GM21528 (cell line): ENCODE results near the gene HCFC1R1.
A peak's percentile ranks its signal among the peaks of the same experiment; 100 is the strongest.

ENCODE experiments used
- ATAC-seq: cut with Tn5 transposase; IDR thresholded peaks from one replicate; pipeline ENCODE4 v1.9.1; 2021; ENCODE audit warnings: mild to moderate bottlenecking, moderate library complexity; ENCODE audit not compliant: unreplicated experiment, low FRiP score

Gene HCFC1R1

DNA sequence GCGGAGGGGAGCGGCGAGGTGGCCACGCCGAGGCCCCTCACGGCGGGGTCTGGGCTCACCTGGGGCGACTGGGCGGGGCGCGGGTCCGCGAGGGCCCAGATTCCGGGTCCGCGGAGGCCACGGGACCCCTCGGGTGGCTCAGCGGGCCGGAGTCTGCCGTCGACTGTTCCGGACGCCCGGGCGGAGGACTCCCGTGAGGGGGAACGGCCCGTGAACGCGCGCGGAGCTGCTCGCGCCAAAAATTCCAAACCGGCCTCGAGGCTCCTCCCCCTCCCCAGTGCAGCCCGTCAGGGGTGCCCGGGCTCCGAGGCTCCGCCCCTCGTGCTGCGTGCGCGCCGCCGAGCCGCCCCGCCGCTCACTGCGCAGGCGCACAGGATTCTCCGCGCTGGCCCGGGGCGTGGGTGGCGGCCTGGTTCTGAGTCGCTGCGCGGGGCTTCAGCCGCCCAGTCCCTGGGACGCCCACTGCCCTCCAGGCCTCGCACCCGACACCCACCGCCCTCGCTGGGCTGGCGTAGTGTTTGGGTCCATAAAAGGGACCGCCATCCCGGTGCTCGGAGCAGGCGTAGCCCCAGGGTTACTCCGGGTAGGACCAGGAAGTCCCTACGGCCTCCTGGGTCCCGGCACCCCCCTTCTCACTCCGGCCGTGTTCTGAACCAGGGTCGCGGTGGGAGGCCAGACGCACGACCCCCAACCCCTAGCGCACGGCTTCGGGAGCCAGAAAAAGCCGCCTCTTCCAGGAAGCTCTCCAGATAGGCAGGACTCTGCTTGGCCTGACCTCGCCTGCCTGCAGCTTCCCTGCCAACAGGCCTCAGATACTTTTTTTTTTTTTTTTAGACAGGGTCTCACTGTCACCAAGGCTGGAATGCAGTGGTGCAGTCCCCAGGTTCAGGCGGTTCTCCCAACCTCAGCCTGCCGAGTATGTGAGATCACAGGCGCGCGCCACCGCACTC is 43.2 kb downstream of the HCFC1R1 start, which contains the start of gene PKMYT1:
PKMYT1 (minus strand) TSS at position 220 of the 950 bp plus-strand sequence. CDS start 789 bp downstream, outside the sequence.
- peak; percentile 59 for ATAC-seq

DNA sequence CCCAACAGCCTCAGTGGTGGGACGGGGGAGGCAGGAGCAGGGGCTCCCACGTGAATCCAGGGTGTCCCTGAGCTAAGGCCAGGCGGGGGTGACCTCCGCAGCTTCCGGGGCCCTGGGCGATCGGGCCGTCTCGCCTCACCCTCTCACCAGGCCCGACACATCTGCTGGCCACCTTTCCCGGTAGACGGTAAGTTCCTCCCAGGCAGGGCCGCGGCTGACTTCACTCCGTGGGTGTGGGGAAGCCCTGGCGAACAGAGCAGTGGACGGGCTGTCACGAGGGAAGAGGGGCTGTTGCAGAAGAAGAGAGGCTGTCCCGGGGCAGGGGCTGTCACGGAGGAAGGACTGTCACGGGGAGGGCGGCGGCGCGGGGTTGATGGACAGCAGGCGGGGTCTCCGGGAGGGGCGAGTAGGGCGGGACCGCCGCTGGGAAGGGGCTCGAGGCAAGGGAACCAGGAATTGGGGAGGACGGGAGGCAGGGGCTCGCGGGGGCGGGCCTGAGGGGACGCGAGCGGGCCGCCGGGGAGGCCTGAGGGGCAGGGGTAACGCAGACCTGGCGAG is 44.0 kb downstream of the HCFC1R1 start:
- peak; percentile 5 for ATAC-seq

DNA sequence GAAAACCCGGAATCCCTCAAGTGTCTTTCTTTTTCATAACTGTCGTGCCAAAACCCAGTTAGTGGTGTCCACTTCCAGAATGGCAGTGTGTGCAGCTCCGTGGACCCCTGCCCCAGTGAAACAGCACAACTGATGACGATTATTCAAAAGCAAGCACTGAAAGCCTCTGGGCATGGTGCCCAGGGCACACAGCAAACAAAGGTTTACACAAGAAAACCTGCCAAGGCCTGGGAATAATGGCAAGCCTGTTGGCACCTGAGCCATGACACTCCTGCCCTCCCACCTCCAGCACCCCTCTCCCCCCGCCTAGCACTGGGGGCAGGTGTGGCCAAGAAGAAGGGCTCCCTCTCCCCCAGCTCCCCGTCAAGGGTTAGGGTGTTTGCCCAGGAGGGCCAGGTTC is 46.3 kb downstream of the HCFC1R1 start:
- no peak for ATAC-seq

DNA sequence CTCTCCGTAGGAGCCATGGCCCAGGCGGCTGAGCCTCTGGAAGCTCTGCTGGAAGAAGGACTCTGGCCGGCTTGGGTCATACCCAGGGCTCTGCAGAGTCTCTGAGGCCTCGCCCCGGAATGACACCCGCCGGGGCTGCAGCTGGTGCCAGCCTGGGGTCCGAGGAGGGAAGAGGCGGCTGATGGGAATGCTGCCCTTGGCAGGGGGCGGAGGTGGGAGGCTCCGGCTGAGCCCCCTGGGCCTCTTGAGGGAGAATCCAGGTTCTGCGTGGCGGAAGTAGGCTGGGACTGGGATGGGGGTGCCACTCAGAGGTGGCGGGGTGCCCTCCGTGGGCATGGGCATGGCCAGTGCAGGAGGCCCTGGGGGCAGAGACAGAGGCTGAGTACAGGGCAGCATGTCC is 47.1 kb downstream of the HCFC1R1 start:
- ATAC-seq: no peak

DNA sequence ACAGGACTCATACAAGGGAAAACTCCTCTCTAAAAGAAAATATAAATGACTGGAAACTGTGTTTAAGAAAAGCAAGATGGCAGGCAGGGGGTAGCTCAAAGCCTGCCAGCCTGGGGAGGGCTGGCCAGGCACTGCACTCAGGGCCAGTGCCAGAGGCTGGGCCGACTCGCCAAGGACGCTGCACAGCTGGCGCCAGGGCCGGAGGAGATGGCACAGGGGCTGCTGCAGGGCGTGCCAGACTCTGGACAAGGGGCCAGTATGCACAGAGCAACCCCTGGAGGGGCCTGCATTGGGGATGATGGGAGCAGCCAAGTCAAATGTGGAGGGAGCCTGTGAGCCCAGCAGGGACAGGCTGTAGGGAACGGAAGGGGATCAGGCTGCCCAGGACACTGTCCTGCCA is 47.5 kb downstream of the HCFC1R1 start:
- no peak for ATAC-seq

DNA sequence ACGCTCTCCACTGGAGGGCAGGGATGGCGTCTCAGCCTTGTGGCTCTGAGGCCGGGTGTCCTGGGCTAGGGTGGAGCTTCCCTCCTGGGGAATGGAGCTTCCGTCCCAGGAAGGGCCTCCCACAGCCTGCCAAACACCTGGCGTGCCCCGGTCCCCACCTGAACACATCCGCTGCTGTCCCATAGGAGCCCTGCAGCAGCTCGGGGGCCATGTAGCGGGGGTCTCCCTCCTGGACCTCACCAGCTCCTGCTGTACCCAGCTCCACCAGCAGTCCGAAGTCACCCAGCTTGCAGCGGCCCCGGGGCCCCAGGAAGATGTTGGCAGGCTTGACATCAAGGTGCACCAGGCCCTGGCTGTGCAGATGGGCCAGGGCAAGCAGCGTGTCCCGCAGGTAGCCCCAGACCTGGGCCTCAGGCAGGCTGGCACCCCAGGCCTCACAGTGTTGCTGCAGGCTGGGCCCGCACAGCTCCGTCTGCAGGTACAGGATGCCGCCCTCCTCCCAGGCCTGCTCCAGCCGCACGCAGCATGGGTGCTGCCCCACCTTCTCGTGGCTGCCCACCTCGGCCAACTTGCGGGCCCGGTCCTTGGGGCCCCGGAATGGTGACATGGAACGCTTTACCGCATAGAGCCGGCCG is 48.5 kb downstream of the HCFC1R1 start:
- ATAC-seq: no peak

DNA sequence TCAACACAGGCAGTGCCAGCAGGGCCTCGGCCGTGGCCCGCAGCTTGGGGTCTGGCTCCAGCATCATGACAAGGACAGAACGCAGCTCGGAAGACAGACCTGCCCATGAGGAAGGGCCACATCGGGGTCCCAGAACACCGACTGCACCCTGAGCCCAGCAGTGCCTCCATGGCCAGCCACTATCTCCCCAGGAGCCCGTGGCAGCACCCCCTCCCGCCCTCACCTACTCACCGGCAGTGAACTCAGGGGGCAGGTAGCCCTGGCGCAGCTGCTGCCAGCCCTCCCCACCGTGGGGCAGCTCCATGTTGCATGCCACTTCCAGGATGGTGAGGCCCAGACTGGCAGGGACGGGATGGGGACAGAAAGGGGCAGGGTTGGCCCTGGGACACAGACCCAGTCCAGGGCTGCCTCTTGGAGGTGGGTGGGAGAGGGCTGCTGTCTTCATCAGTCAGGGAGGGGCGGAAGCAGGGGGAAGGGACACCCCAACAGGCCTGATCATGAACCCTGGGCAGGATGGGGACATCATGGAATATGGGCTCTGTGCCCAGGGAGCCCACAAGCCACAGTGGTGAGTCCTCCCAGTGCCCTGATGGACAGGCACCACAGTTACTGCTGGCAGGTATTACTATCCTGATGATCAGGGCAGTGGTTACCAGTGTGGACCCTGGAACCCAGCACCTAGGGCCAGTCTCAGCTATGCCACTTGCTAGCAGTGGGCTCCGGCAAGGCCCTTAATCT is 49.3 kb downstream of the HCFC1R1 start:
- no peak for ATAC-seq

DNA sequence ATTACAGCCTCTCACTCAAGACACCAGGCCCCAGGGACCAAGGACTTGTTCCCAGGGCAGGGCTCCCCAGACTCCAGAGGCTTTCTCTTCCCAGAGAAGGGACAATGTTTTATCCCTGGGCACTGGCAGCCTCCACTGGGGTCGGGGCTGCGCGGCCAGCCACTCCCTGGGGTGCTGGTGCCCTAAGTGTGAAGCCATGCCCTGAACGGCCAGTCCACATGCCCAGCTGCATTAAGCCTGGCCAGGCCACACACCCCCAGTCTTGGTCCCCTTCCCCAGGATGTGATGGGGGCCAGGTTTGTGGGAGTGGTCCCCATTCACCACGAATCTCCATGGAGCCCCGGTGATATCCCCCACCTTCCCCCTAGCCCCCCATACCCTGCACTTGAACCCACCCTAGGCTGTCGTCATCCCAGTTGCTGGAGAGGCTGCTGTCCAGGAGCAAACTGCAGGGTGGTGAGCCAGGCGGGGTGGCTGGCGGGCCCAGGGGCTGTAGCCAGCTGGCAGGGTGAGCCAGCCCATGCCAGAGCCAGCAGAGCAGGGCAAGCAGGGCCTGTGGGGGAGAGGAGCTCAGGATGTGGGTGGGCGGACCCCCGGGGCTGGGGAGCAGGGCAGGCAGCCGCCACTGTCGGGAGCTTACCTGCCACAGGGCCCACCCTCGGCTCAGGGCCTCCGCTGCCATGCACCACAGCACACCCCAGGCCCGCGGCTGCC is 50.0 kb downstream of the HCFC1R1 start:
- ATAC-seq: no peak

DNA sequence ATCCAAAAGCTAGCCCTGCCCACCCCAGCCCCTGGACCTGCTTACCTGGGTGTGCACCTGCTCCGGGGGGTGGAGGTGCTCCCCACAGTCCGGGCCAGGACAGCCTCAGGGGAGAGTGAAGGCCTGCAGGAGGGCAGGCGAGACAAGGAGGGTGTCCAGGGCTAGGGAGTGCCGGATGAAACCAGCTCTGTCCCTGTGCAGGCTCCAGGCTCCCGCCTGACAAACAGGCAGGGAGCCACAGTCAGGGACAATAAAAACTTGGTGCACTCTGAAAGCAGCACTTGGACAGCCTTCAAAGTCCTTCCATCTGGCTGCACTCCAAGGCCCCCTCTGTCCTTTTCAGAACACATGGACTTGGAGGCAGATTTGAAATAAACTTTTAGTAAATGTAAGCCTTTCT is 50.6 kb downstream of the HCFC1R1 start:
- no peak for ATAC-seq
